ENCODE measurements around the gene SARS2.

Gene SARS2

DNA sequence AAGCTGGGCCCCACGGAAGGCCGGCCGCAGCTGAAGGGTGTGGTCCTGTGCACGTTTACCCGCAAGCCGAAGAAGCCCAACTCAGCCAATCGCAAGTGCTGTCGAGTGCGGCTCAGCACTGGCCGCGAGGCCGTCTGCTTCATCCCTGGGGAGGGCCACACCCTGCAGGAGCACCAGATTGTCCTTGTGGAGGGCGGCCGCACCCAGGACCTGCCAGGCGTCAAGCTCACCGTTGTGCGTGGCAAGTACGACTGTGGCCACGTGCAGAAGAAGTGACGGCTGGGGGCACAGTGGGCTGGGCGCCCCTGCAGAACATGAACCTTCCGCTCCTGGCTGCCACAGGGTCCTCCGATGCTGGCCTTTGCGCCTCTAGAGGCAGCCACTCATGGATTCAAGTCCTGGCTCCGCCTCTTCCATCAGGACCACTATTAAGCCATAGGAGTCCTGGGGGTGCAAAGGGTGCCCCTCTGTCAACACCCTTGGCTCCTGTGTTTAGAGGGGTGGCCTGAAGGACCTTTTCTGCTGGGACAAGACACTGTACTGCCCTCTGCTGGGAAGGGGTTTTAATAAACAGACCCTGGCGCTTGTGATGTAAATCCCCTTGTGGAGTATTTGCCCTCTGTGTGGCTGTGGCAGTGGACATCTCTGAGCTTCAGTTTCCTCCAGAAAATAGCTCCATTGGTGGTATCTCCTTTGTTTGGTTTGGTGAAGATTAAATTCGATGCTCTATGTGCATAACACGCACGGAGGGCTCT, 2.0 kb upstream of the SARS2 start:
- H3K4me2 ChIP-seq (ENCODE audit: low read length) = peak overlapping the region; percentile 68
- peaks cover 37% of the 10 kb centered on the region for H3K36me3 ChIP-seq (ENCODE audit: control insufficient read depth, low read length)
- peaks cover 25% of the 10 kb centered on the region for H3K4me1 ChIP-seq (ENCODE audit: control insufficient read depth, low read length)
- H3K27me3 ChIP-seq (ENCODE audit: control insufficient read depth, low read length) = no peaks in the 10 kb centered on the region
- peaks cover 57% of the 10 kb centered on the region for H3K79me2 ChIP-seq (ENCODE audit: control insufficient read depth, low read length)
- H3K9me3 ChIP-seq (ENCODE audit: control insufficient read depth, insufficient read depth, low read length) = no peaks in the 10 kb centered on the region
- H3K9me2 ChIP-seq (replicated peaks; ENCODE audit: control insufficient read depth, low read length) = no peaks in the 10 kb centered on the region
- H3F3A ChIP-seq (ENCODE audit: control insufficient read depth, insufficient read depth) = no peaks in the 10 kb centered on the region
- TF ChIP-seq EZH2phosphoT487 (IDR thresholded peaks at IDR 0.05; ENCODE audit: borderline replicate concordance, low read length) = no peak
- TF ChIP-seq, protein P1, sequence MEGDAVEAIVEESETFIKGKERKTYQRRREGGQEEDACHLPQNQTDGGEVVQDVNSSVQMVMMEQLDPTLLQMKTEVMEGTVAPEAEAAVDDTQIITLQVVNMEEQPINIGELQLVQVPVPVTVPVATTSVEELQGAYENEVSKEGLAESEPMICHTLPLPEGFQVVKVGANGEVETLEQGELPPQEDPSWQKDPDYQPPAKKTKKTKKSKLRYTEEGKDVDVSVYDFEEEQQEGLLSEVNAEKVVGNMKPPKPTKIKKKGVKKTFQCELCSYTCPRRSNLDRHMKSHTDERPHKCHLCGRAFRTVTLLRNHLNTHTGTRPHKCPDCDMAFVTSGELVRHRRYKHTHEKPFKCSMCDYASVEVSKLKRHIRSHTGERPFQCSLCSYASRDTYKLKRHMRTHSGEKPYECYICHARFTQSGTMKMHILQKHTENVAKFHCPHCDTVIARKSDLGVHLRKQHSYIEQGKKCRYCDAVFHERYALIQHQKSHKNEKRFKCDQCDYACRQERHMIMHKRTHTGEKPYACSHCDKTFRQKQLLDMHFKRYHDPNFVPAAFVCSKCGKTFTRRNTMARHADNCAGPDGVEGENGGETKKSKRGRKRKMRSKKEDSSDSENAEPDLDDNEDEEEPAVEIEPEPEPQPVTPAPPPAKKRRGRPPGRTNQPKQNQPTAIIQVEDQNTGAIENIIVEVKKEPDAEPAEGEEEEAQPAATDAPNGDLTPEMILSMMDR (IDR thresholded peaks at IDR 0.05; ENCODE audit: low read depth, low read length, poor library complexity, severe bottlenecking) = peak; percentile 62
- H3K4me3 ChIP-seq (ENCODE audit: low read length) = peak overlapping the region; percentile 96; the same call in 1 of the 2 replicates
- H4K20me1 ChIP-seq (ENCODE audit: control insufficient read depth, insufficient read depth, low read depth, low read length) = no peaks in the 10 kb centered on the region
- no peak overlapping the region for H3K27ac ChIP-seq (ENCODE audit: low read depth, low read length)

DNA sequence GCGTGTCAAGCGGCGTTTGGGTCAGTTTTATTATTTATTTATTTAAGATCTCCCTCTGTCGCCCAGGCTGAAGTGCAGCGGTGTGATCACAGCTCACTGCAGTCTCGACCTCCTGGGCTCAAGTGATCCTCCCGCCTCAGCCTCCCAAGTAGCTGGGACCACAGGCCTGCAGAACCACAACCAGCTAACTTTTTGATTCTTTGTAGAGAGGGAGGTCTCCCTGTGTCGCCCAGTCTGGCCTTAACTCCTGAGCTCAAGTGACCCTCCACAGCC, 894 bp upstream of the SARS2 start:
- Histone ChIP-seq H3K4me2 (ENCODE audit: low read length) (peak overlapping the region; percentile 68), H3K79me2 (ENCODE audit: control insufficient read depth, low read length) (peaks cover 62% of the 10 kb centered on the region), H3K9me3 (ENCODE audit: control insufficient read depth, insufficient read depth, low read length) (no peaks in the 10 kb centered on the region), H3K27ac (ENCODE audit: low read depth, low read length) (no peak overlapping the region; the same call in 1 of the 2 replicates), H3K4me3 (ENCODE audit: low read length) (peak overlapping the region; percentile 96), H3K27me3 (ENCODE audit: control insufficient read depth, low read length) (no peaks in the 10 kb centered on the region), H4K20me1 (ENCODE audit: control insufficient read depth, insufficient read depth, low read depth, low read length) (no peaks in the 10 kb centered on the region), H3K4me1 (ENCODE audit: control insufficient read depth, low read length) (peaks cover 25% of the 10 kb centered on the region), H3K9me2 (replicated peaks; ENCODE audit: control insufficient read depth, low read length) (no peaks in the 10 kb centered on the region), H3K36me3 (ENCODE audit: control insufficient read depth, low read length) (peaks cover 37% of the 10 kb centered on the region), H3F3A (ENCODE audit: control insufficient read depth, insufficient read depth) (no peaks in the 10 kb centered on the region)
- no peak for TF ChIP-seq EZH2phosphoT487 (IDR thresholded peaks at IDR 0.05; ENCODE audit: borderline replicate concordance, low read length)
- TF ChIP-seq, protein P1 (IDR thresholded peaks at IDR 0.05; ENCODE audit: low read depth, low read length, poor library complexity, severe bottlenecking) = no peak

DNA sequence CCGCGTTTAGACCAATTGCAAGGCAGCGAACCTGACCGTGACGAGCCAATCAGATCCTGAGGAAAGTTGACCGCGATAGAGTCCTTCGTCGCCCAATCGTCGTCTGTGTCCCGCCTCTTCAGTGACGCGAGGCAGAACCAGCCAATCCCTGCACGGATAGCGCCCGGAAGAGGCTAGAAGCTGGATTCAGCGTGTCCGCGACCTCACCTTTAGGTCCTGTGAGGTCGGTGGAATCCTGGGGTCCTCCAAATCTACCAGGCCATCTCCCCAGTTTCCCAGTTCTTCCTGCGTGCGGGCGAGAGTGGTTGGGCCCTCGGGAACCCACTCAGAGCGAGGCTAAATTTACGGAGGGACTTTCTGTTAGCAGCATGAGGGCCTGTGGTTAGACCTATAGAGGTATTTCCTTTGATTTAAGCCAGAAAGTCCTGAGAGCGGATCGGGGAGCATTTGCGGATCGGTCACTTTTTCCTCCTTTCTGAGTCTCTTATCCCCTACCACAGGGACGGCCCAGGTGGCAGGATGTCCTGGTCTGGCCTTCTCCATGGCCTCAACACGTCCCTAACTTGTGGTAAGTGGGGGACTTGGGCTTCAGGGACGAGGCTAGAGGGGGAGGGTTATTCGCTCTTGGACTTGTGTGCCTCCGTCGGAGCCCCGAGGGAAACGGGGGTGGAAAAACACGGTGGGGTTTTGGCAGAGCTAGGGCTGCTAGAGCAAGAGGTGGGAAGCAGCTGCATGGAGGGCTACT, 385 bp upstream of the SARS2 start, which contains the start of gene MRPS12:
MRPS12 (plus strand) TSS at position 169 of the 745 bp plus-strand sequence; CDS start at position 520, 351 bp downstream.
- peak within 1 kb of the TSS; percentile 75 for H3K27ac ChIP-seq (ENCODE audit: low read depth, low read length)
- no peaks in the 10 kb centered on the region for H3K27me3 ChIP-seq (ENCODE audit: control insufficient read depth, low read length)
- H3K9me3 ChIP-seq (ENCODE audit: control insufficient read depth, insufficient read depth, low read length) = no peaks in the 10 kb centered on the region
- H3K4me3 ChIP-seq (ENCODE audit: low read length) = peak within 1 kb of the TSS; percentile 96
- TF ChIP-seq, protein P1 (IDR thresholded peaks at IDR 0.05; ENCODE audit: low read depth, low read length, poor library complexity, severe bottlenecking) = no peak
- TF ChIP-seq EZH2phosphoT487 (IDR thresholded peaks at IDR 0.05; ENCODE audit: borderline replicate concordance, low read length) = no peak
- H3K79me2 ChIP-seq (ENCODE audit: control insufficient read depth, low read length) = peaks cover 62% of the 10 kb centered on the region
- H3K4me2 ChIP-seq (ENCODE audit: low read length) = peak within 1 kb of the TSS; percentile 97
- H3F3A ChIP-seq (ENCODE audit: control insufficient read depth, insufficient read depth) = no peaks in the 10 kb centered on the region
- peaks cover 25% of the 10 kb centered on the region for H3K4me1 ChIP-seq (ENCODE audit: control insufficient read depth, low read length)
- H3K36me3 ChIP-seq (ENCODE audit: control insufficient read depth, low read length) = peaks cover 41% of the 10 kb centered on the region
- no peaks in the 10 kb centered on the region for H3K9me2 ChIP-seq (replicated peaks; ENCODE audit: control insufficient read depth, low read length)
- no peaks in the 10 kb centered on the region for H4K20me1 ChIP-seq (ENCODE audit: control insufficient read depth, insufficient read depth, low read depth, low read length)
